Lung (tissue), 13 donors: ENCODE measurements around the gene EPHB2. TPM values are rescaled to one million over a fixed set of nuclear protein-coding genes. Genes with fewer than 3 reads are reported as not detected.

Experiments used
- ATAC-seq: fragments of 200-7000 bp; cut with Tn5 transposase; one replicate; pipeline ENCODE4 v1.9.1; 2020; ENCODE audit warnings: moderate number of reproducible peaks; ENCODE audit not compliant: insufficient read depth, low FRiP score
- DNase-seq, 3 donors: peaks; one replicate each; pipeline ENCODE4 v3.0.0-alpha.2; 2013 to 2017
- H3K27ac ChIP-seq, 2 donors: one replicate each; pipeline ENCODE4 v1.5.1; 2013; ENCODE audit warnings: mild to moderate bottlenecking in 2 of 2, moderate library complexity in 2 of 2, control low read depth in 1 of 2, inconsistent platforms in 1 of 2, low read depth in 1 of 2, low read length in 1 of 2
- H3K27me3 ChIP-seq, 3 donors: one replicate each; pipeline ENCODE4 v1.5.1; 2013; ENCODE audit warnings: low read length in 2 of 3; ENCODE audit not compliant: control insufficient read depth in 3 of 3, insufficient read depth in 3 of 3
- H3K36me3 ChIP-seq, 4 donors: one replicate each; pipeline ENCODE4 v1.5.1; 2013; ENCODE audit warnings: low read length in 4 of 4, mild to moderate bottlenecking in 1 of 4, moderate library complexity in 1 of 4; ENCODE audit not compliant: control insufficient read depth in 4 of 4, insufficient read depth in 4 of 4
- H3K4me1 ChIP-seq, 5 donors: one replicate each; pipeline ENCODE4 v1.5.1; 2013; ENCODE audit warnings: low read length in 5 of 5, mild to moderate bottlenecking in 2 of 5, moderate library complexity in 1 of 5; ENCODE audit not compliant: control insufficient read depth in 5 of 5, insufficient read depth in 5 of 5
- H3K4me3 ChIP-seq: one replicate; pipeline ENCODE4 v1.5.1; 2013; ENCODE audit warnings: mild to moderate bottlenecking, control low read depth, moderate library complexity
- H3K9ac ChIP-seq, 2 donors: one replicate each; pipeline ENCODE4 v1.5.1; 2013; ENCODE audit warnings: low read length in 2 of 2, control low read depth in 1 of 2; ENCODE audit not compliant: insufficient read depth in 1 of 2
- H3K9me3 ChIP-seq, 4 donors: one replicate each; pipeline ENCODE4 v1.5.1; 2013; ENCODE audit warnings: low read length in 3 of 4, mild to moderate bottlenecking in 1 of 4, moderate library complexity in 1 of 4; ENCODE audit not compliant: control insufficient read depth in 4 of 4, insufficient read depth in 3 of 4
- CTCF ChIP-seq: IDR thresholded peaks from 2 replicates; pipeline ENCODE4 v1.5.1; 2012; ENCODE audit warnings: mild to moderate bottlenecking; ENCODE audit errors: control extremely low read depth, extremely low read depth
- WGBS, 2 donors: extraction: QIAGEN DNeasy Blood & Tissue Kit; methylation state at CpG; one replicate each; pipeline ENCODE4 v1.1.7; 2013; 5-methylcytosine and 5-hydroxymethylcytosine counted together
- polyA plus RNA-seq, 2 donors: library from polyadenylated mRNA; stranded (reverse); fragments of 200-250 nt; gene quantifications; one replicate each; pipeline ENCODE4 v1.2.1, GENCODE V29; 2013
- small RNA-seq: library from RNA; depleted of rRNA; stranded (forward); fragments of <200 nt; gene quantifications from one replicate; pipeline ENCODE3, GENCODE V24; 2014; ENCODE audit warnings: low replicate concordance
- total RNA-seq, 2 donors: library from RNA; depleted of rRNA in 1 of 2; stranded (reverse); fragments of >200 nt in 1 of 2; gene quantifications; one replicate each; pipeline ENCODE4 v1.2.1, GENCODE V29; 2014 to 2021
- donor health status: control.
- donor health status: control.
- donor health status: Bipolar disorder and iron deficiency.
- donor health status: healthy.
- donor health status: DM: yes; HTN: yes; CAD: no.

EPHB2 gene
- total and polyA plus RNA-seq, 4 donors: 1.2 to 8.5 (median 5.8) TPM

DNA sequence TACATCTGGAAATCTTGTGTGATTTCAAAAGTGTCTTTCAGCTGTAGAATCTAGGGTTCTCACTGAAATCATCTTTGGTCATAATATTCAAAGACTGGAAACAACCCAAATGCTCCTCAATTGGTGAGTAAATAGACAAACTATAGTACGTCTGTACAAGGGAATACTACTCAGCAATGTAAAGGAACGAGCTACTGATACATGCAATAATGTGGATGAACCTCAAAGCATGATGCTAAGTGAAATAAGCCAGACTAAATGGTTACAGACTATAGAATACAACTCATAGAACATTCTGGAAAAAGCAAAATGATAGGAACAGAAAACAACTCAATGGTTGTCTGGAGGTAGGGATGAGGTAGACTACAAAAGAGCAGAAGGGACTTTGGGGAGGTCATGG, 259.5 kb downstream of the EPHB2 start:
- peaks cover 0 to 16% (median 0%) of the 10 kb centered on the region in 3 donors for H3K27me3 ChIP-seq
- no peaks in the 10 kb centered on the region for H3K36me3 ChIP-seq
- H3K4me3 ChIP-seq: no peak overlapping the region
- ATAC-seq (no peak), DNase-seq (no peak)
- WGBS, 2 donors: 85 to 93% methylated on average over 2 of the region's 2 CpGs
- TF ChIP-seq CTCF: no peak
- H3K9me3 ChIP-seq: peaks cover 0 to 7% (median 2%) of the 10 kb centered on the region in 4 donors
- no peak overlapping the region for H3K27ac ChIP-seq
- H3K9ac ChIP-seq: no peak overlapping the region
- H3K4me1 ChIP-seq: no peaks in the 10 kb centered on the region

Small RNAs within 50 kb of the gene (small RNA-seq; reads per million reads assigned to genes)
- not detected for gene MIR4253
- not detected for gene MIR4684

Other genes with a start within 250 kb of the EPHB2 start
- gene EPHA8, start 147.3 kb upstream of the EPHB2 start, total RNA-seq: not detected
- under 1 TPM in 1 of 2 donors, not detected in 1; 0.01 TPM for gene EPHA8, start 147.3 kb upstream of the EPHB2 start, polyA plus RNA-seq
- 100 to 1,000 TPM in 1 of 2 donors, 10 to 100 TPM in 1; 27.4 to 502 TPM for gene C1QA, start 74.2 kb upstream of the EPHB2 start, total RNA-seq
- gene C1QA, start 74.2 kb upstream of the EPHB2 start, polyA plus RNA-seq: 100 to 1,000 TPM; 279 to 513 TPM
- gene C1QC, start 67.2 kb upstream of the EPHB2 start, total RNA-seq: 100 to 1,000 TPM in 1 of 2 donors, 10 to 100 TPM in 1; 41.3 to 554 TPM
- 100 to 1,000 TPM; 125 to 335 TPM for gene C1QC, start 67.2 kb upstream of the EPHB2 start, polyA plus RNA-seq
- gene C1QB, start 57.6 kb upstream of the EPHB2 start, total RNA-seq: 100 to 1,000 TPM in 1 of 2 donors, 10 to 100 TPM in 1; 39.6 to 702 TPM
- 100 to 1,000 TPM; 354 to 508 TPM for gene C1QB, start 57.6 kb upstream of the EPHB2 start, polyA plus RNA-seq